DND-41 (cell line): ENCODE results near the gene C1orf74.

Experiments used
- ATAC-seq: fragments of 200-7000 bp; cut with Tn5 transposase; 3 replicates; pipeline ENCODE4 v1.9.1; 2021; ENCODE audit warnings: low read depth; ENCODE audit not compliant: insufficient read depth
- DNase-seq: peaks from one replicate; pipeline ENCODE4 v3.0.0-alpha.2; 2020
- H2AFZ ChIP-seq: 2 replicates; pipeline ENCODE4 v1.6.0; 2012; ENCODE audit warnings: low read depth, low read length
- H3K27ac ChIP-seq: 2 replicates; pipeline ENCODE4 v1.5.1; 2012; ENCODE audit warnings: low read length, inconsistent platforms
- H3K27me3 ChIP-seq: fragments of 200-600 bp; sonication (generic); 2 replicates; pipeline ENCODE4 v1.6.0; 2012; ENCODE audit warnings: low read length, mild to moderate bottlenecking, inconsistent platforms; ENCODE audit not compliant: insufficient read depth, poor library complexity
- H3K36me3 ChIP-seq: 2 replicates; pipeline ENCODE4 v1.5.1; 2012; ENCODE audit warnings: low read length, inconsistent platforms; ENCODE audit not compliant: insufficient read depth
- H3K4me1 ChIP-seq: 2 replicates; pipeline ENCODE4 v1.5.1; 2012; ENCODE audit warnings: mild to moderate bottlenecking, low read length; ENCODE audit not compliant: insufficient read depth
- H3K4me2 ChIP-seq: 2 replicates; pipeline ENCODE4 v1.6.0; 2012; ENCODE audit warnings: mild to moderate bottlenecking, moderate library complexity, low read length, inconsistent platforms; ENCODE audit not compliant: insufficient read depth
- H3K4me3 ChIP-seq, 2 experiments: fragments of 200-600 bp in 1 of 2; shearing (Covaris generic) in 1 of 2; 2 replicates each; pipeline ENCODE4 v1.5.1; 2012 to 2016; ENCODE audit warnings: inconsistent platforms in 2 of 2, low read length in 2 of 2, mild to moderate bottlenecking in 2 of 2, low read depth in 1 of 2, moderate library complexity in 1 of 2
- H3K79me2 ChIP-seq: 2 replicates; pipeline ENCODE4 v1.6.0; 2012; ENCODE audit warnings: low read length, inconsistent platforms; ENCODE audit not compliant: insufficient read depth
- H3K9ac ChIP-seq: 2 replicates; pipeline ENCODE4 v1.6.0; 2012; ENCODE audit warnings: low read depth, mild to moderate bottlenecking, inconsistent platforms, low read length, moderate library complexity
- H3K9me3 ChIP-seq: 2 replicates; pipeline ENCODE4 v1.5.1; 2012; ENCODE audit warnings: low read length, moderate library complexity, mild to moderate bottlenecking, inconsistent platforms; ENCODE audit not compliant: insufficient read depth, severe bottlenecking
- H4K20me1 ChIP-seq: 2 replicates; pipeline ENCODE4 v1.6.0; 2012; ENCODE audit warnings: low read length; ENCODE audit not compliant: insufficient read depth
- CTCF ChIP-seq: IDR thresholded peaks from 2 replicates; pipeline ENCODE4 v1.5.1; 2012; ENCODE audit warnings: borderline replicate concordance, low read length, moderate library complexity, mild to moderate bottlenecking; ENCODE audit not compliant: poor library complexity, severe bottlenecking; ENCODE audit errors: extremely low read depth
- EZH2 ChIP-seq: IDR thresholded peaks from 3 replicates; pipeline ENCODE4 v1.6.1; 2012; ENCODE audit warnings: borderline replicate concordance, low read depth, mild to moderate bottlenecking, moderate library complexity, low read length, inconsistent platforms; ENCODE audit not compliant: severe bottlenecking

The C1orf74 gene

GRCh38 chr1:209733409-209734192 lies 50.8 kb downstream of the C1orf74 start:
- H3K36me3 ChIP-seq = no peaks in the 10 kb centered on the region
- TF ChIP-seq CTCF (no peak), EZH2 (no peak)
- no peaks in the 10 kb centered on the region for H3K9me3 ChIP-seq
- no peak overlapping the region for H2AFZ ChIP-seq
- H3K4me3 ChIP-seq = no peak overlapping the region
- DNase-seq (no peak), ATAC-seq (no peak)
- no peaks in the 10 kb centered on the region for H3K79me2 ChIP-seq
- no peak overlapping the region for H3K27ac ChIP-seq
- H3K27me3 ChIP-seq = no peaks in the 10 kb centered on the region
- H3K4me1 ChIP-seq = no peaks in the 10 kb centered on the region
- no peak overlapping the region for H3K9ac ChIP-seq
- no peak overlapping the region for H3K4me2 ChIP-seq
- no peaks in the 10 kb centered on the region for H4K20me1 ChIP-seq

- H3K27ac ChIP-seq = no peak overlapping the region
- no peaks in the 10 kb centered on the region for H3K9me3 ChIP-seq
- no peak overlapping the region for H3K4me3 ChIP-seq
- ATAC-seq = no peak
- no peak overlapping the region for H3K9ac ChIP-seq
- no peaks in the 10 kb centered on the region for H3K27me3 ChIP-seq
- H4K20me1 ChIP-seq = no peaks in the 10 kb centered on the region
- no peak for DNase-seq
- H3K4me1 ChIP-seq = no peaks in the 10 kb centered on the region
- H3K4me2 ChIP-seq = no peak overlapping the region
- H3K79me2 ChIP-seq = no peaks in the 10 kb centered on the region
- no peaks in the 10 kb centered on the region for H3K36me3 ChIP-seq
- no peak overlapping the region for H2AFZ ChIP-seq
- no peak for TF ChIP-seq CTCF
- TF ChIP-seq EZH2 = no peak
These were observed 51.6 kb downstream of the C1orf74 start for GRCh38 chr1:209732725-209733124.

- H3K4me3 ChIP-seq = no peak overlapping the region
- H3K27ac ChIP-seq = no peak overlapping the region
- DNase-seq (no peak), ATAC-seq (no peak)
- H3K9ac ChIP-seq = no peak overlapping the region
- H3K4me2 ChIP-seq = no peak overlapping the region
- H3K4me1 ChIP-seq = no peaks in the 10 kb centered on the region
- no peak overlapping the region for H2AFZ ChIP-seq
- no peaks in the 10 kb centered on the region for H4K20me1 ChIP-seq
- no peaks in the 10 kb centered on the region for H3K36me3 ChIP-seq
- no peaks in the 10 kb centered on the region for H3K79me2 ChIP-seq
- no peak for TF ChIP-seq EZH2
- TF ChIP-seq CTCF = no peak
- H3K9me3 ChIP-seq = no peaks in the 10 kb centered on the region
- H3K27me3 ChIP-seq = no peaks in the 10 kb centered on the region
These were observed 54.9 kb downstream of the C1orf74 start for GRCh38 chr1:209729436-209729835.
